Left renal cortex interstitium (tissue), 4 donors: ENCODE data around the gene ASB8. TPM values are rescaled to one million over a fixed set of nuclear protein-coding genes. Genes with fewer than 3 reads are reported as not detected.

ENCODE experiments used
- DNase-seq, 4 donors: peaks; one replicate each; pipeline ENCODE4 v3.0.0-alpha.2; 2013; ENCODE audit warnings: low read depth in 4 of 4, low spot score in 2 of 4, missing footprints in 1 of 4
- polyA plus RNA-seq, 4 donors: library from polyadenylated mRNA; unstranded; fragments of 120-200 nt; gene quantifications; one replicate each; pipeline ENCODE4 v1.2.1, GENCODE V29; 2013; ENCODE audit not compliant: insufficient read length in 4 of 4

The ASB8 gene, protein sequence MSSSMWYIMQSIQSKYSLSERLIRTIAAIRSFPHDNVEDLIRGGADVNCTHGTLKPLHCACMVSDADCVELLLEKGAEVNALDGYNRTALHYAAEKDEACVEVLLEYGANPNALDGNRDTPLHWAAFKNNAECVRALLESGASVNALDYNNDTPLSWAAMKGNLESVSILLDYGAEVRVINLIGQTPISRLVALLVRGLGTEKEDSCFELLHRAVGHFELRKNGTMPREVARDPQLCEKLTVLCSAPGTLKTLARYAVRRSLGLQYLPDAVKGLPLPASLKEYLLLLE
- polyA plus RNA-seq, result 10 to 100 TPM; 33.2 to 44.0 (median 38.5) TPM

GRCh38 chr12:48157018-48157888 is at the start of gene ASB8:
Gene ASB8, minus strand, starts transcription at chr12:48157515. Its CDS starts 4,019 bp downstream, at chr12:48153496.
- peak; percentile 95 to 97 (median 96) for DNase-seq

GRCh38 chr12:48203192-48203591 is 45.9 kb upstream of the ASB8 start, which contains the start of gene OR10AD1:
Gene OR10AD1, minus strand, starts transcription at chr12:48203292. Its CDS starts 0 bp downstream, at chr12:48203292.
- no peak for DNase-seq

DNA sequence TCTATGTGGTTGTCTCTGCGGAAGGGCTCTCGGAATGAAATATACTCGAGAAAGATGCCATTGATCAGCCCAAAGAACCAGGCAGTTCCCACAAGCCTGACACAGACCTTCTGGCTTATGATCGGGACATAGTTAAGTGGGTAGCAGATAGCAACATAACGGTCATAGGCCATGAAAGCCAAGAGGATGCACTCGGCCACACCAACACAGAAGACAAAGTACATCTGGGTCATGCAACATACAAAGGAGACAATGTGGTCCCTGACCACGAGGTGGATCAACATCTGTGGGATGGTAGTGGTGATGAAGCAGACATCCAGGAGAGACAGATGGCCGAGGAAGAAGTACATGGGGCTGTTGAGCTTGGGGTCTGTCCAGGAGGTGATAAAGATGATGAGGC is 45.5 kb upstream of the ASB8 start:
- no peak for DNase-seq

DNA sequence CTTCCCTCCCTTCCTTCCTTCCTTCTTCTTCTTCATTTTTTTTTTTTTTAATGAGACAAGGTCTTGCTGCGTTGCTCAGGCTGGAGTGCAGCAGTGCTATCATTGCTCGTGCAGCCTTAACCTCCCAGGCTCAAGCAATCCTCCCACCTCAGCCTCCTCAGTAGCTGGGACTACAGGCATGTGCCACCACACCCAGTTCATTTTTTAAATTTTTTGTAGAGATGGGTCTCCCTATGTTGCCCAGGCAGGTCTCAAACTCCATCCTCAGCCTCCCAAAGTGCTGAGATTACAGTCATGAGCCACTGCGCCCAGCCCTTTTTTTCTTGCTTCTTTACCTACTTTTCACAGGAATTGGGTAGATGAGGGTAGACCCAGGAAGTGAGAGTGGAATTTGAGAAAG is 44.2 kb upstream of the ASB8 start:
- no peak for DNase-seq

DNA sequence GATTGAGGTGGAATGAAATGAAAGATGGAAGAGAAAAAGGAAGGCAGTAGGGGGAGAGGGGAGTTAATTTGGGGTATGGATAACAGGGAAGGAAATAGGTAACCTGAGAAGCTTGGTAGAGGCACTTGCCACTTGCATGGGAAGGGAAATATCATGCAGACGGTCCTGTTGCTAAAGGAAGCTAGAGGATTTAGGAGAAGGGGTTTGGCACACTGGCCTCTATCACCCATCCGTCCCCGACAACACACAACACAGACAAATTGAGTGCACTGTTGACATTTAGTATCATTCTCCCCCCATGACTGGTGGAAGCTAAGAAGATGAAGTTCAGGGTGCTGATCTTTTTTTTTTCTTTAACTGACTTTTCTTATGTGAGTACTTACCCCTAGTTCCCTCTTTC is 43.8 kb upstream of the ASB8 start:
- no peak for DNase-seq

GRCh38 chr12:48199774-48200221 is 42.5 kb upstream of the ASB8 start:
- peak in 1 of 4 donors; percentile 50 for DNase-seq

- DNase-seq, result no peak
Observed at GRCh38 chr12:48198985-48199384, 41.7 kb upstream of the ASB8 start.

DNA sequence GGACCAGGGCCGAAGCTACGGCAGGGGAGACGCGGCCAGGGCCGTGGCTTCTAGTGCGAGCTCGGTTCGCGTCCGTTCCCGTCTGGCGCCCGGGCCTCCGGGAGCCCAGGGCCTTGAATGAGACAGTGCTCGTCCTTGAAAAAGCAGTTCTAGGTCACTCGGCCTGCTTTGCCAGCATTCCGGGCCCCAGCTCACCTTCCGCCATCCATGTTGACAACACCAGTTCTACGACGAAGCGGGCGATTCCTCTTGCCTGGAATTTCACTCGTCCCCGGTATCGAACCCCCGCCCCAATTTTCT is 41.3 kb upstream of the ASB8 start:
- no peak for DNase-seq

GRCh38 chr12:48197971-48198671 is 40.8 kb upstream of the ASB8 start:
- peak; percentile 86 to 93 (median 91) for DNase-seq

DNA sequence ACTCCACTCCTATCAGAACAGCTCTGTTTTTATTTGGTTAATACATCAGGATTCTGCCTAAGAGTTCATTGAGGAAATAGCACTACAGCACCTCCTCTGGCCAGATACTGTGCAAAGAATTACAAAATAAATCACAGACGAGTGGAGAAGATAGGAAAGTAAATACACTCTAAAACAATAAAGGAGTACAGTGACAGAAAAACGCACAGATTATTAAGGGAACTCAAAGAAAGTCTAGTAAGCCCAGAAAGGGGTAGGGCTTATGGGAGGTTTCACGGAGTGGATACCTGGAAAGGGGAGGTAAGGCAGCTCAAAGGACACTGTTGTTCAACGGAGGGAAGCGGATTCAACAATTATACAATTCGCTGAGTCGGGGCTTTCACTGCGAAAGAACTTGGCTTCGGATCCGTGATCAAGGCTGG is 40.2 kb upstream of the ASB8 start:
- DNase-seq, result peak in 1 of 4 donors; percentile 89

GRCh38 chr12:48194799-48195201 is 37.5 kb upstream of the ASB8 start:
- no peak for DNase-seq

DNA sequence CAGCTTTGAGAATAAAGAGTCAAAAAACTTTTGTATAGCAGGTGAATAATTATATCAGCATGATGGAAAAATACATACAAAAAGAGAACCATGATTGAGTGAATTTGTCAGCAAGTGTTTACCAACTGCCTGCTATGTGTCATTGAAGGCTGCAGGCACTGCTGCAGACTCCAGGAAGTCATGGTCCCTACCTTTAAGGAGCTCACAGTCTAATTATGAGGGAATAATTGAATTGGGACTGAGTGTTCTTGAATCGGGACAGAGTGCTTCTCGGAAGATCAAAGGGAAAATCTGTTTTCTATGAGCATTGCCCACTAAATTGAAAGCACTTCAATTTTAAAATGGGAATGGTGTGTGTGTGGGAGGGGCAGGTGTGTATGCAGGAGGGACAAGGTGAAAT is 36.3 kb upstream of the ASB8 start:
- no peak for DNase-seq

GRCh38 chr12:48192861-48193260 is 35.5 kb upstream of the ASB8 start:
- no peak for DNase-seq

DNA sequence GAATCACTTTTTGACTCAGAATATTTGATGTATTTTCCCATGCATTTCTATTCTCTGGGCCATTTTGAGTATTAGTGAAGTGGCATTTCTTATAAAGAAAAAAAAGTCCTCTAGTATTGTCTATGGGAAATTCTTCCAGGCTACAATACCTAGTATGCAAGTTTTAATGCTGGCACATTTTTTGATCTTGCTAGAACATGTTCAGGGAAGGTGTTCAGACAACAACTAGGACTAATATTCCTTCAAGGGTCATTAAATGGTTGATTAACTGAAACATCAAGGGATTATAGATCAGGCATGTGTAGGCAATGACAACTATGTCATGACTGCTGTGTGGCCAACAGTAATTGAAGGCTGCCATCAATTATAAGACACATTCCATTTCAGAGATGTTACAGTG is 33.8 kb upstream of the ASB8 start:
- no peak for DNase-seq

- peak in 3 of 4 donors; percentile 60 to 77 (median 61) for DNase-seq
Observed at GRCh38 chr12:48189331-48190125, 32.2 kb upstream of the ASB8 start.

DNA sequence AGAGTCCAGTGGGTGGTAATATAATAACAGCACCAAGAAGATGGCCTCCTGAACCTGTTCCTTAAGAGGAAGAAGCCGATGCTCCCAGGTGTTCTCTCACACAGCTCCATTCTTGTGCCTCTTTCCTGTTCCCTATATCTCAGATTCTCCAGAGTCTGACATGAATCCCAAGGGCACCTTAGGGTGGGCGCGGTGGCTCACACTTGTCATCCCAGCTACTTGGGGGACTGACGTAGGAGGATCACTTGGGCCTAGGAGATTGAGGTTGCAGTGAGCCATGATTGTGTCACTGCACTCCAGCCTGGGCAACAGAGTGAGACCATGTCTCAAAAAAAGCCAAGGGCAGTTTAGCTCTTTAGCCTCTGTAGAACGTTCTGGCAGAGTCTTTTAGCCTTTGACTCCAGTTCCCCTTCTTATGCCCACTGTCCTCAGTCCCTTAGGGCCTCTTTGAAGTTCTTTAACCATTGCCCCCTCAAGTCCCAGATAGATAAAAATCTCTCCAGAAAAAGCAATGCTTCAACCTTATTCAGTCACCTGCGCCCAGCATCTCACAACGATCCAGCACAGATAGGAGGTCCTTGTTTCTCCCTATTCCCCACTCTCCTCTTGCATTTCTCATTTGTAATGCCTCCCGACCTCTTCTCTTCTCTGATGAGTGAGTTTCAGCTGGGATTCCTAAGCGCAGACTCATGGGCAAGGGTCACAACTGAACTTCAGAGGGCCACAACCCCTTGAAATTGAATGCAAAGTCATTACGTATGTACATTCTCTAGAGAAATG is 30.8 kb upstream of the ASB8 start:
- DNase-seq, result no peak

DNA sequence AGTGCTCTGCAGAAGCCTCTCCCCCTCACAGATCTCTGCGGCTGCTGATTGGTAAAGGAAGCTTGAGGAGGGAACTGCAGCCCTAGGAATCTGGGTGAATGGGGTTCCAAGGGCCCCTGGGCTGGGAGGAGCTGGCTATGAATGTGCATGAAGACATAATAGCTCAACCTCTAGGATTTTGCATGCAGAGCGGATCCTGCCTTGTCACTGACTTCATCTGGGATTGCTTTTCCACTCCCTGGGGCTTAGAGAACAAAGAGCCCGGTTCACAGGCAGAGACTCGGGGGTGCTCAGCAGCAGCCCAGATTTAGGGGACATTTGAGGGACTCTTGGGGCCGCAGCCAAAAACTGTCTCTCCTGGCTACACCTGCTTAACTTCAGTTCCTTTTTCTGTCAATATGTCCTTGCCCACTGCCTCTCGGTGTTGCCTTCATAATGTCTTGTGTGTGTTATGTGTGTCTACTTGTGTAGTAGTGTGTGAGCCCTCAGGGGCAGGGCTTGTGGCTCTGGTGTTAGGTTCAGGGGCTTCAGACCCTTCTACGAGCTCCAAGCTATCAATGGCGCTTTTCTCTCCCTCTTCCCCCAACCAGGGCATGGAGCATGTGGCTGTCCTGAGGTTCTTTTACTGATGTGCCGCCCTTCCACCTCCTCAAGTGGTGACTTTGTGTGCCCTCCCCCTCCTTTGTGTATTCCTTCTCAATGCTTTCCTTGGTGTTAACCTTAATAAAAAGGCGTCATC is 28.0 kb upstream of the ASB8 start:
- no peak for DNase-seq

- no peak for DNase-seq
Observed at GRCh38 chr12:48184549-48184922, 27.2 kb upstream of the ASB8 start.
